22Rv1 (cell line): ENCODE measurements around the gene PTPRQ.

Experiments
- CTCF ChIP-seq: fragments of 450-650 bp; IDR thresholded peaks from 2 replicates; pipeline ENCODE4 v1.5.1; 2017; ENCODE audit warnings: mild to moderate bottlenecking
- ZFX ChIP-seq: fragments of 450-650 bp; IDR thresholded peaks from 2 replicates; pipeline ENCODE4 v1.6.1; 2017; ENCODE audit warnings: antibody characterized with exemption, borderline replicate concordance

- TF ChIP-seq CTCF (no peak), ZFX (no peak)
Measured at GRCh38 chr12:80708259-80708974, 264.4 kb downstream of the PTPRQ start.
